NT2/D1 (cell line): Measurements from ENCODE around the gene ACADS.
A peak's percentile ranks its signal among the peaks of the same experiment; 100 is the strongest.

ENCODE experiments used
- DNase-seq: peaks from one replicate; pipeline ENCODE4 v3.0.0-alpha.2; 2011; ENCODE audit warnings: low read depth, low spot score
- H3K27me3 ChIP-seq: 2 replicates; pipeline ENCODE4 v1.6.0; 2011; ENCODE audit warnings: mild to moderate bottlenecking; ENCODE audit not compliant: insufficient read length, insufficient read depth
- H3K36me3 ChIP-seq: 2 replicates; pipeline ENCODE4 v1.6.1; 2011; ENCODE audit warnings: mild to moderate bottlenecking, low read length, mixed read lengths; ENCODE audit not compliant: insufficient read depth, insufficient read length
- H3K4me1 ChIP-seq: 2 replicates; pipeline ENCODE4 v1.5.1; 2011; ENCODE audit not compliant: insufficient read depth, insufficient read length
- H3K4me3 ChIP-seq: 2 replicates; pipeline ENCODE4 v1.5.1; 2011; ENCODE audit warnings: low read depth; ENCODE audit not compliant: insufficient read length
- H3K9ac ChIP-seq: 2 replicates; pipeline ENCODE4 v1.6.0; 2011; ENCODE audit warnings: low read depth; ENCODE audit not compliant: insufficient read length
- H3K9me3 ChIP-seq: 2 replicates; pipeline ENCODE4 v1.5.1; 2011; ENCODE audit warnings: mild to moderate bottlenecking, low read length; ENCODE audit not compliant: insufficient read depth
- SUZ12 ChIP-seq: IDR thresholded peaks from 2 replicates; pipeline ENCODE4 v1.6.1; 2011; ENCODE audit not compliant: insufficient read length, insufficient read depth; ENCODE audit errors: extremely low read depth
- YY1 ChIP-seq: IDR thresholded peaks from 2 replicates; pipeline ENCODE4 v1.6.1; 2011; ENCODE audit not compliant: insufficient read length, insufficient read depth
- ZNF274 ChIP-seq: IDR thresholded peaks from 2 replicates; pipeline ENCODE4 v1.6.1; 2011; ENCODE audit warnings: mild to moderate bottlenecking, low read depth, low read length

Gene ACADS

DNA sequence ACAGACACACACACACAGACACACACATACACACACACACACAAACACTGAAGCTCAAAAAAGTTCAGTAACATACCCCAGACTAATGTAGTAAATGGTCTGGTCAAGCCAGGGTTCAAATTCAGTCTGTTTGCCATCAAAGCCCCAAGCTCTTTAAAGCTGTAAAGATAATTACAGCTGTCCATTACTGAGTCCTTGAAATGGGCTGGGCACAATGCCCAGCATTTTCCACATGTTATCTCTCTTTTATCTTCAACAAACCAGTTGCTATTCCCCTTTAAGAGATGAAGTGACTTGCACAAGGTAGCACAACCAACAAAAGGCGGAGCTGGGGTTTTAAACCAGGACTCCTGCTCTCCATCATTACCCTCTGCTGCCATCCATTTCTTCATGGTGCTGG is 23.0 kb upstream of the ACADS start:
- DNase-seq = no peak
- no peak overlapping the region for H3K4me3 ChIP-seq
- no peak for TF ChIP-seq SUZ12
- TF ChIP-seq YY1 = no peak
- no peak for TF ChIP-seq ZNF274
- no peaks in the 10 kb centered on the region for H3K27me3 ChIP-seq
- no peak overlapping the region for H3K9ac ChIP-seq
- H3K4me1 ChIP-seq = peaks cover 3% of the 10 kb centered on the region
- H3K9me3 ChIP-seq = no peaks in the 10 kb centered on the region
- H3K36me3 ChIP-seq = peaks cover 62% of the 10 kb centered on the region

DNA sequence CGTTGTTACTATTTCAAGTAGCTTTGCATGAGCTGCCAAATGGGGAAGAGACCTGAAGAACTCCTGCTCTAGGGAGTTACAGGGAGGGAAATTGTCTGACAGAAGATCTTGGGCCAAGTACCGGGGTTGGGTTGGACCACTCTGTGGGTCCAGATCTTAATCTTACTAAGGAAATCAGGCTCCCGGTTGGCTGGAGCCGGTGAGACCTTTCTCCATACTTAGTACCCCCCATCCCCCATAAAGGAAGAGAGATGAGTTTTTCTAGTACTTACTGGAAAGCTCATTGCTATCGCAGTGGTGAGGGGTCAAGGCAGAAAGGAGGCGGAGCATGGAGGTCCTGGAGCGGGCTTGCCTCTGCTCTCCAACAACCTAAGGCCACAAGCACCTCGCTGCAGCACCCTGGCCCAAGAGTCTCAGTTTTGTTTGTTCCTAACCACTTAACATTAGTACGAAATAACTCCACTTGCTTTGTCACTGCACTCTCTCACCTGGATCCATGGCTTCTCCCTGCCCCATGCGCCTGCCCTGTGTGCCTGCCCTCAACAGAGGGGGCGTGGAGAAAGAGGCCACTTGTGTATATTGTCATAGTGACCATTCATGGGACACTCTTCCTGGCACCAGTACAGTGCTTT is 22.2 kb upstream of the ACADS start:
- Histone ChIP-seq H3K9me3 (no peaks in the 10 kb centered on the region), H3K36me3 (peaks cover 55% of the 10 kb centered on the region), H3K27me3 (no peaks in the 10 kb centered on the region), H3K4me1 (peaks cover 3% of the 10 kb centered on the region), H3K4me3 (no peak overlapping the region), H3K9ac (no peak overlapping the region)
- TF ChIP-seq YY1 (no peak), SUZ12 (no peak), ZNF274 (no peak)
- DNase-seq = no peak

DNA sequence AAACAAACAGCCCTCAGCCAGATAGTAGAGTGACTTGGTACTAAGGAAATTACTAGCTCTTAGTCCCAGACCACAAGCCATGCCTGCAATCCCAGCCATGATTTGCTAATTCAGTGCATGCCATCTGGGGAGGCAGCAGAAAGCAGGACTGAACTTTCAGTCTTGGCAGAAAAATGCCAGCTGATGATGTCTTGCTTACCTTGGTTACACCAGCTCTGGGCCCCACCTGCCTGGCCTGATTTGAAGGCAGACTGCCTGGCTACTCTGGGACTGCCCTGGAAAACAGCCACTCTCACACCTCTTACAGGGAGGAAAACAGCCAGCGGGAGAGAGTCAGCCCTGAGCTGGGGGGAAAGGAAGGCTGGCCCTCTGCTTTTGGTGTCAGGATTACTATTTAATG is 20.0 kb upstream of the ACADS start:
- H3K27me3 ChIP-seq = no peaks in the 10 kb centered on the region
- H3K4me1 ChIP-seq = peaks cover 8% of the 10 kb centered on the region
- no peak for DNase-seq
- no peaks in the 10 kb centered on the region for H3K9me3 ChIP-seq
- peaks cover 33% of the 10 kb centered on the region for H3K36me3 ChIP-seq
- no peak overlapping the region for H3K4me3 ChIP-seq
- TF ChIP-seq ZNF274 = no peak
- TF ChIP-seq YY1 = no peak
- no peak for TF ChIP-seq SUZ12
- no peak overlapping the region for H3K9ac ChIP-seq

GRCh38 chr12:120706029-120706428 is 19.6 kb upstream of the ACADS start:
- DNase-seq = no peak
- no peak for TF ChIP-seq YY1
- H3K9me3 ChIP-seq = no peaks in the 10 kb centered on the region
- H3K36me3 ChIP-seq = peaks cover 29% of the 10 kb centered on the region
- H3K4me1 ChIP-seq = peaks cover 8% of the 10 kb centered on the region
- H3K4me3 ChIP-seq = no peak overlapping the region
- H3K9ac ChIP-seq = no peak overlapping the region
- H3K27me3 ChIP-seq = no peaks in the 10 kb centered on the region

- peaks cover 25% of the 10 kb centered on the region for H3K36me3 ChIP-seq
- peaks cover 8% of the 10 kb centered on the region for H3K4me1 ChIP-seq
- no peaks in the 10 kb centered on the region for H3K27me3 ChIP-seq
- H3K4me3 ChIP-seq = no peak overlapping the region
- H3K9ac ChIP-seq = no peak overlapping the region
- H3K9me3 ChIP-seq = no peaks in the 10 kb centered on the region
- TF ChIP-seq ZNF274 (no peak), SUZ12 (no peak), YY1 (no peak)
- DNase-seq = no peak
Observed at GRCh38 chr12:120708651-120709050, 17.0 kb upstream of the ACADS start.

- H3K4me3 ChIP-seq = peak within 1 kb of the TSS; percentile 90
- H3K36me3 ChIP-seq = peaks cover 38% of the 10 kb centered on the region
- H3K4me1 ChIP-seq = peaks cover 8% of the 10 kb centered on the region
- H3K27me3 ChIP-seq = no peaks in the 10 kb centered on the region
- TF ChIP-seq YY1 = peak; percentile 54
- no peak for TF ChIP-seq ZNF274
- TF ChIP-seq SUZ12 = no peak
- DNase-seq = no peak
- peak within 1 kb of the TSS; percentile 94 for H3K9ac ChIP-seq
- no peaks in the 10 kb centered on the region for H3K9me3 ChIP-seq
Observed at GRCh38 chr12:120710031-120710804, 15.4 kb upstream of the ACADS start, which contains the start of gene UNC119B. Gene UNC119B, plus strand, starts transcription at chr12:120710458. Its CDS starts 17 bp downstream, at chr12:120710475.

- peaks cover 5% of the 10 kb centered on the region for H3K4me1 ChIP-seq
- H3K9ac ChIP-seq = peak overlapping the region; percentile 94
- TF ChIP-seq YY1 (no peak), ZNF274 (no peak)
- no peaks in the 10 kb centered on the region for H3K9me3 ChIP-seq
- peaks cover 42% of the 10 kb centered on the region for H3K36me3 ChIP-seq
- DNase-seq = no peak
- peak overlapping the region; percentile 90 for H3K4me3 ChIP-seq
- no peaks in the 10 kb centered on the region for H3K27me3 ChIP-seq
Observed at GRCh38 chr12:120710805-120711296, 14.8 kb upstream of the ACADS start.
